Liver (tissue), 3 donors: Measurements from ENCODE around the gene NCAM2.

Experiments
- CTCF ChIP-seq: fragments of 150-350 bp; IDR thresholded peaks from 2 replicates; pipeline ENCODE4 v1.5.1; 2017; ENCODE audit warnings: improper control_type of control experiment, low read depth, low read length; ENCODE audit not compliant: missing input control
- SP1 ChIP-seq: IDR thresholded peaks from 2 replicates; pipeline ENCODE4 v1.6.1; 2018; ENCODE audit warnings: antibody characterized with exemption, mild to moderate bottlenecking
- YY1 ChIP-seq: IDR thresholded peaks from 2 replicates; pipeline ENCODE4 v1.6.1; 2016; ENCODE audit warnings: antibody characterized with exemption, mild to moderate bottlenecking
- donor health status: healthy.
- donor health status: healthy.

GRCh38 chr21:21097466-21097865, 99.3 kb downstream of the NCAM2 start:
- TF ChIP-seq YY1 (no peak), CTCF (no peak), SP1 (no peak)
